ENCODE data around the gene SPIB.

Gene SPIB

GRCh38 chr19:50394017-50394416 is 24.7 kb upstream of the SPIB start:
- TF ChIP-seq CTCF (IDR thresholded peaks at IDR 0.05; ENCODE audit: extremely low read depth, missing control alignments), result no peak
- DNase-seq (ENCODE audit: low spot score), result no peak

- no peak for TF ChIP-seq CTCF (IDR thresholded peaks at IDR 0.05; ENCODE audit: extremely low read depth, missing control alignments)
- DNase-seq (ENCODE audit: low spot score), result no peak
These were observed 19.9 kb upstream of the SPIB start for GRCh38 chr19:50398675-50399367.

GRCh38 chr19:50399368-50399745 is 19.4 kb upstream of the SPIB start:
- no peak for TF ChIP-seq CTCF (IDR thresholded peaks at IDR 0.05; ENCODE audit: extremely low read depth, missing control alignments)
- DNase-seq (ENCODE audit: low spot score), result no peak

- no peak for TF ChIP-seq CTCF (IDR thresholded peaks at IDR 0.05; ENCODE audit: extremely low read depth, missing control alignments)
- DNase-seq (ENCODE audit: low spot score), result no peak
These were observed 16.9 kb upstream of the SPIB start for GRCh38 chr19:50401605-50402450.

GRCh38 chr19:50402544-50403301 is 16.0 kb upstream of the SPIB start:
- TF ChIP-seq CTCF (IDR thresholded peaks at IDR 0.05; ENCODE audit: extremely low read depth, missing control alignments), result no peak

GRCh38 chr19:50406156-50406820 is 12.4 kb upstream of the SPIB start:
- no peak for DNase-seq (ENCODE audit: low spot score)
- no peak for TF ChIP-seq CTCF (IDR thresholded peaks at IDR 0.05; ENCODE audit: extremely low read depth, missing control alignments)

More at GRCh38 chr19:50402544-50403301, 16.0 kb upstream of the SPIB start:
- DNase-seq (ENCODE audit: low spot score), result no peak
